22Rv1 (cell line): ENCODE measurements around the gene DNAJC17.

Source experiments
- CTCF ChIP-seq: fragments of 450-650 bp; IDR thresholded peaks from 2 replicates; pipeline ENCODE4 v1.5.1; 2017; ENCODE audit warnings: mild to moderate bottlenecking
- ZFX ChIP-seq: fragments of 450-650 bp; IDR thresholded peaks from 2 replicates; pipeline ENCODE4 v1.6.1; 2017; ENCODE audit warnings: antibody characterized with exemption, borderline replicate concordance

GRCh38 chr15:40770147-40770721 lies 37.0 kb downstream of the DNAJC17 start:
- TF ChIP-seq CTCF (no peak), ZFX (no peak)
